Measurements from ENCODE around the gene PTPRR. TPM values are rescaled to one million over a fixed set of nuclear protein-coding genes. Genes with fewer than 3 reads are reported as not detected.

PTPRR gene
- total RNA-seq: 0.33 TPM in 1 of 2 replicates, not detected in the other

- no peak for DNase-seq
These were observed at the start of gene PTPRR for GRCh38 chr12:70920251-70920851. Gene PTPRR, minus strand, starts transcription at chr12:70920738. Its CDS starts 348 bp downstream, at chr12:70920390.

- DNase-seq: no peak
These were observed 46.7 kb upstream of the PTPRR start for GRCh38 chr12:70966996-70967790.

GRCh38 chr12:70966046-70966445 is 45.5 kb upstream of the PTPRR start:
- no peak for DNase-seq

GRCh38 chr12:70964867-70965510 is 44.5 kb upstream of the PTPRR start:
- no peak for DNase-seq

- no peak for DNase-seq
These were observed 42.6 kb upstream of the PTPRR start for GRCh38 chr12:70963081-70963660.

GRCh38 chr12:70962226-70962794 is 41.8 kb upstream of the PTPRR start:
- DNase-seq: no peak

- DNase-seq: no peak
These were observed 39.9 kb upstream of the PTPRR start for GRCh38 chr12:70960484-70960883.

- DNase-seq: no peak
These were observed 34.9 kb upstream of the PTPRR start for GRCh38 chr12:70955415-70955814.

GRCh38 chr12:70950451-70950850 is 29.9 kb upstream of the PTPRR start:
- no peak for DNase-seq

GRCh38 chr12:70948976-70949336 is 28.4 kb upstream of the PTPRR start:
- DNase-seq: no peak

- peak; percentile 14 for DNase-seq
These were observed 27.9 kb upstream of the PTPRR start for GRCh38 chr12:70948236-70948975.

- no peak for DNase-seq
These were observed 15.8 kb upstream of the PTPRR start for GRCh38 chr12:70936203-70936813.

- no peak for DNase-seq
These were observed 12.6 kb upstream of the PTPRR start for GRCh38 chr12:70933133-70933532.

GRCh38 chr12:70929029-70929428 is 8.5 kb upstream of the PTPRR start:
- no peak for DNase-seq

GRCh38 chr12:70928071-70928470 is 7.5 kb upstream of the PTPRR start:
- DNase-seq: no peak

- no peak for DNase-seq
These were observed 6.8 kb upstream of the PTPRR start for GRCh38 chr12:70927356-70927755.

- DNase-seq: no peak
These were observed 5.0 kb upstream of the PTPRR start for GRCh38 chr12:70925539-70925938.

GRCh38 chr12:70920891-70921290 is 353 bp upstream of the PTPRR start:
- no peak for DNase-seq

- DNase-seq: peak; percentile 1
These were observed 922 bp downstream of the PTPRR start for GRCh38 chr12:70919597-70920035.

GRCh38 chr12:70919176-70919575 is 1.4 kb downstream of the PTPRR start:
- no peak for DNase-seq

- DNase-seq: no peak
These were observed 2.2 kb downstream of the PTPRR start for GRCh38 chr12:70918321-70918720.

GRCh38 chr12:70910666-70911065 is 9.9 kb downstream of the PTPRR start:
- no peak for DNase-seq
